Endothelial cell of umbilical vein (primary cell): ENCODE results near the gene TSPEAR. TPM values are rescaled to one million over a fixed set of nuclear protein-coding genes. Genes with fewer than 3 reads are reported as not detected.

ENCODE experiments used
- BruUV-seq: library from RNA; stranded (reverse); fragments of 400-500 nt; replicated peaks from 2 replicates; lab custom pipeline; 2021; lab: Mats Ljungman, UMichigan
- CTCF ChIA-PET: fragments of 300-600, 350-600 bp; sonication (Branson Sonifier 250); formaldehyde crosslinking; loops from one replicate; lab custom pipeline; 2021; ENCODE audit warnings: antibody characterized with exemption, inconsistent platforms; lab: Charles Lee
- POLR2A ChIA-PET: fragments of 300-600, 350-600 bp; sonication (Branson Sonifier 250); formaldehyde crosslinking; loops from one replicate; lab custom pipeline; 2021; ENCODE audit warnings: antibody characterized with exemption, inconsistent platforms; lab: Charles Lee
- DNase-seq: peaks from one replicate; pipeline ENCODE4 v3.0.0-alpha.2; 2011; ENCODE audit warnings: low read depth, low spot score
- FAIRE-seq: peaks from 2 replicates; lab custom pipeline; 2011; peaks lifted over from hg19 to GRCh38; lab: Jason Lieb, UNC
- H2AFZ ChIP-seq: 2 replicates; pipeline ENCODE4 v1.6.0; 2012; ENCODE audit warnings: low read depth, low read length, control low read depth, inconsistent platforms
- H3K27ac ChIP-seq: 2 replicates; pipeline ENCODE4 v1.5.1; 2011; ENCODE audit warnings: low read depth, mild to moderate bottlenecking, control low read depth, low read length, moderate library complexity; ENCODE audit not compliant: insufficient read depth
- H3K27me3 ChIP-seq, 2 experiments: 2 replicates each; pipeline versions ENCODE4 v1.6.0 to v1.6.1; 2011; ENCODE audit warnings: low read length in 2 of 2, mixed read lengths in 1 of 2; ENCODE audit not compliant: control insufficient read depth in 2 of 2, insufficient read depth in 2 of 2
- H3K36me3 ChIP-seq, 2 experiments: 2 replicates in 1 of 2; 3 replicates in 1 of 2; pipeline ENCODE4 v1.5.1; 2011; ENCODE audit warnings: low read length in 2 of 2, mild to moderate bottlenecking in 1 of 2, moderate library complexity in 1 of 2; ENCODE audit not compliant: control insufficient read depth in 2 of 2, insufficient read depth in 2 of 2; ENCODE audit errors: extremely low read depth in 1 of 2
- H3K4me1 ChIP-seq: 3 replicates; pipeline ENCODE4 v1.5.1; 2011; ENCODE audit warnings: mild to moderate bottlenecking, low read length; ENCODE audit not compliant: control insufficient read depth, insufficient read depth; ENCODE audit errors: extremely low read depth
- H3K4me2 ChIP-seq: 2 replicates; pipeline ENCODE4 v1.6.1; 2011; ENCODE audit warnings: low read length, control low read depth, mixed read lengths; ENCODE audit not compliant: insufficient read depth
- H3K4me3 ChIP-seq, 3 experiments: fragments of 200-600 bp in 1 of 3; sonication (generic), shearing (Covaris generic) in 1 of 3; replicated peaks in 1 of 3; 2 replicates each; pipeline ENCODE4 v1.5.1; 2011 to 2016; ENCODE audit warnings: control low read depth in 3 of 3, low read length in 3 of 3, mild to moderate bottlenecking in 2 of 3, inconsistent platforms in 1 of 3, low read depth in 1 of 3, moderate library complexity in 1 of 3; ENCODE audit not compliant: insufficient read depth in 1 of 3
- H3K79me2 ChIP-seq: 2 replicates; pipeline ENCODE4 v1.6.0; 2012; ENCODE audit warnings: low read length, inconsistent platforms; ENCODE audit not compliant: control insufficient read depth, insufficient read depth
- H3K9ac ChIP-seq: replicated peaks from 2 replicates; pipeline ENCODE3; 2011; ENCODE audit warnings: low read length, control low read depth; ENCODE audit not compliant: insufficient read depth; ENCODE audit errors: extremely low read depth
- H3K9me1 ChIP-seq: replicated peaks from 3 replicates; pipeline ENCODE4 v1.6.0; 2011; ENCODE audit warnings: mild to moderate bottlenecking, low read length; ENCODE audit not compliant: control insufficient read depth, insufficient read depth; ENCODE audit errors: extremely low read depth
- H3K9me3 ChIP-seq: replicated peaks from 2 replicates; pipeline ENCODE4 v1.5.1; 2012; ENCODE audit warnings: low read length, inconsistent platforms; ENCODE audit not compliant: control insufficient read depth, insufficient read depth
- H4K20me1 ChIP-seq: replicated peaks from 2 replicates; pipeline ENCODE3; 2011; ENCODE audit warnings: mild to moderate bottlenecking, low read length; ENCODE audit not compliant: control insufficient read depth, insufficient read depth; ENCODE audit errors: extremely low read depth
- CTCF ChIP-seq, 2 donors: IDR thresholded peaks; 1 replicate in 1 of 2; 2 replicates in 1 of 2; pipeline ENCODE4 v1.5.1; 2011; ENCODE audit warnings: low read length in 2 of 2, mild to moderate bottlenecking in 2 of 2, moderate library complexity in 2 of 2, control low read depth in 1 of 2, inconsistent platforms in 1 of 2, low read depth in 1 of 2; ENCODE audit not compliant: insufficient read depth in 1 of 2; ENCODE audit errors: extremely low read depth in 1 of 2
- EZH2 ChIP-seq: IDR thresholded peaks from 2 replicates; pipeline ENCODE4 v1.6.1; 2012; ENCODE audit warnings: borderline replicate concordance, low read depth, mild to moderate bottlenecking, moderate library complexity, low read length, inconsistent platforms; ENCODE audit not compliant: severe bottlenecking
- FOS ChIP-seq: IDR thresholded peaks from 2 replicates; pipeline ENCODE4 v1.6.1; 2011; ENCODE audit warnings: mild to moderate bottlenecking, low read length, moderate library complexity, borderline replicate concordance; ENCODE audit not compliant: insufficient read depth
- GATA2 ChIP-seq: IDR thresholded peaks from 2 replicates; pipeline ENCODE4 v1.7.0; 2011; ENCODE audit warnings: low read depth, mild to moderate bottlenecking, moderate library complexity, mixed read lengths, low read length; ENCODE audit not compliant: insufficient read length, insufficient read depth
- JUN ChIP-seq: IDR thresholded peaks from 2 replicates; pipeline ENCODE4 v1.6.1; 2011; ENCODE audit warnings: borderline replicate concordance, low read depth; ENCODE audit not compliant: insufficient read length, insufficient read depth
- MAX ChIP-seq: IDR thresholded peaks from 2 replicates; pipeline ENCODE4 v1.6.1; 2011; ENCODE audit not compliant: insufficient read depth, insufficient read length
- MYC ChIP-seq: IDR thresholded peaks from one replicate; pipeline ENCODE4 v1.6.1; 2011; ENCODE audit warnings: mild to moderate bottlenecking, low read depth, low read length
- POLR2A ChIP-seq: IDR thresholded peaks from 2 replicates; pipeline ENCODE4 v1.6.1; 2012; ENCODE audit warnings: low read depth, mild to moderate bottlenecking, control low read depth, low read length
- POLR2AphosphoS5 ChIP-seq: IDR thresholded peaks from 2 replicates; pipeline ENCODE4 v1.6.1; 2012; ENCODE audit warnings: low read depth, mild to moderate bottlenecking, control low read depth, low read length, moderate library complexity; ENCODE audit not compliant: insufficient read depth
- dilution Hi-C: fragments of 300-500 bp; cut with MboI; formaldehyde crosslinking; loops from one replicate; pipeline ENCODE4 v1.15.0; 2019; ENCODE audit warnings: low sequenced_read_pairs; ENCODE audit not compliant: extremely low pct_ligation_motif_present
- intact Hi-C: fragments of 100-400 bp; cut with micrococcal nuclease; formaldehyde crosslinking; loops from one replicate; pipeline ENCODE4 v1.10.0; 2022
- polyA plus RNA-seq, 4 experiments: library from polyadenylated mRNA; depleted of rRNA in 3 of 4; stranded (reverse) in 3 of 4; unstranded in 1 of 4; fragments of >200 nt; gene quantifications; 2 replicates each; pipeline versions ENCODE4 v1.2.1 to v1.2.3, GENCODE V29; 2011 to 2012; ENCODE audit warnings: missing spikeins in 1 of 4
- total RNA-seq: library from RNA; stranded (reverse); gene quantifications from 2 replicates; pipeline ENCODE4 v1.2.3, GENCODE V29; 2021

The TSPEAR gene
- total and polyA plus RNA-seq, 2 donors (not counting 3 experiments of a cell fraction or from before 2014, with no cell fraction given), result 0.01 TPM; not detected in 1

- FAIRE-seq (no peak), DNase-seq (no peak)
- Histone ChIP-seq H3K9ac (no peak overlapping the region), H3K79me2 (no peaks in the 10 kb centered on the region), H3K4me2 (no peak overlapping the region), H3K36me3 (no peaks in the 10 kb centered on the region), H3K27me3 (no peaks in the 10 kb centered on the region), H3K4me3 (no peak overlapping the region), H4K20me1 (no peaks in the 10 kb centered on the region), H2AFZ (no peak overlapping the region), H3K9me3 (no peaks in the 10 kb centered on the region), H3K9me1 (no peaks in the 10 kb centered on the region), H3K27ac (no peak overlapping the region), H3K4me1 (no peaks in the 10 kb centered on the region)
- BruUV-seq, result no TSS peak
- POLR2A ChIA-PET, result no interaction called here
- intact Hi-C loops, result loop anchor here (10.0 kb wide), 1 partner anchor 415 kb away; no protein-coding TSS in a partner anchor
- CTCF ChIA-PET, result no interaction called here
- dilution Hi-C loops, result no loop called here
- TF ChIP-seq GATA2, result no peak
- no peak for TF ChIP-seq MAX
- no peak for TF ChIP-seq MYC
- no peak for TF ChIP-seq EZH2
- no peak for TF ChIP-seq JUN
- TF ChIP-seq CTCF (IDR thresholded peaks at IDR 0.05; ENCODE audit: extremely low read depth in 1 of 2, insufficient read depth in 1 of 2, low read depth in 1 of 2, low read length in 2 of 2), result no peak
- TF ChIP-seq FOS, result no peak
- TF ChIP-seq POLR2AphosphoS5, result no peak
- no peak for TF ChIP-seq POLR2A
Measured at GRCh38 chr21:44519346-44520325, 191.7 kb downstream of the TSPEAR start.
